Central memory CD4-positive, alpha-beta T cell (primary cell): ENCODE measurements around the gene TNNT2.

Experiments used
- DNase-seq: peaks from one replicate; pipeline ENCODE4 v3.0.0; 2022

The TNNT2 gene

GRCh38 chr1:201376107-201376463, 1.4 kb downstream of the TNNT2 start:
- no peak for DNase-seq

DNA sequence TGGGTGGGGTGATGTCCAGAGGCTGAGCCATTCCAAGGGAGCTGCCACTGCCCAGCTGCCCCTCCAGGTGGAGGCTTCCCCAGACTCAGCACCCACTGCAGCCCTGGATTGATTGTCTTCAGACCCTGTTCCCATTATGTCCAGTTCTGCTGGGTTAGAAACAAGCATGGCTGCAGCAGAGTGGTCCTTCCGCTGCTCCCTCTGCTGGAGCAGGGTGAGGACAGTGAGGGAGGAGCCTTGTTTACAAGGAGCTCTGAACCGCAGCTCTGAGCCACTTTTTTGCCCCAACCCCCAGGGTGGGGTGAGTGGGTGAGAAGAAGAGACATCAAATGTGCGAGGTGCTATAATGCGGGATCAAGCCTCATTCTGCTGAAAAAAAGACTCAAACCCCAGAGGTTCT, 2.3 kb downstream of the TNNT2 start:
- no peak for DNase-seq

DNA sequence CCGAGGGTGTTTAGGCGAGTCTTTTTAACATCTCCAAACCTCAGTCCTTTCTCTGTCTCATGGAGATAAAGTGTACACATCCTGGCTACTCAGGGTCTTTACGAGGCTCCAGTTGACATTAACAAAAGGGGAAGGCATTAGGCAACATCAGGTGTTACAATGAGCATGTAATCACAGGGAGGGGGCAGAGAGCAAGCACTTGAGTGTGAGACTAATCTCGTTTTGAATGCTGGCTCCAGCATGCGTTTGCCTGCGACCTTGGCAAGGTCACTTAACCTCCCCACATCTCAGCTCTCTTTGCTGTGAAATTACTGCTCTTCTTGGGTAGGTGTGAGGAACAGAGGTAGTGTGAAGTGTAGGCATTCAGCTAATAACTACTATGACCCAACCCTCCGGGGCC, 3.1 kb downstream of the TNNT2 start:
- no peak for DNase-seq

- no peak for DNase-seq
Measured at GRCh38 chr1:201371792-201372191, 5.7 kb downstream of the TNNT2 start.

DNA sequence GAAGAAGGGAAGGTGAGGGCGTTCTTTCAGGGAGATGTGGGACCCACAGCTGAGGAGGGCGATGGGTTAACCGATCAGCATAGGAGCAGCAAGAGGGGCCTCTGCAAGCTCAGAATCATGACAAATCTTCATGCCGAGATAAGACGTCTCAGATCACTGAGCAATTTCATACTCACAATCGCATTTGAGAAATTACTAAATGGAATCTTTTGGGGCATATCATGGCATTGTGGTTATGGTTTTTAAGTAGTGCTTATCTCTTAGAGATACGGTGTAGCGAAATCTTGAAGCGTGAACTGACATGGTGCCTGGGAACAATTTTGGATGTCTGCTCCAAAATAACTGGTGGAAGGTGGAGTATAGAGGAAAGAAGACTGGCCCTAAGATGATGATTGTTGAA, 6.2 kb downstream of the TNNT2 start:
- DNase-seq = no peak

GRCh38 chr1:201370500-201370899, 7.0 kb downstream of the TNNT2 start:
- no peak for DNase-seq

DNA sequence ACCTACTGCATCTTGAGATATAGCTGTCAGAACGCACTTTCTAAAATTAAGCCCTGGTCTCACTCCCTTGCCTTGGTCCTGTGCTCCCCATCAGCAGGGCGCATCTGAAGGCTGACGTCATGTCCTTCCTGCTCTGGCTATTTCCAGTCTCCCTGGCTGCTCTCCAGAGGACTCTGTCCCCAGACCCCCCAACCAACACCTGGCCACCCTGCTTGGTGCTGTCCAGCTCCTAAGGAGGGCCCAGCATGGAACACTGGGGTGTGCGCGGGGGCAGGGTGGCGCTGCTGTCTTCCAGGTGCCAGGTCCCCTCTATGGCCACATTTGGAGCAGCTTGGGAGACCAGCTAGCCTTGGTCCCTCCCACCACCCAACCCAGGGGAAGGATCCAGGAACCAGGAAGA, 8.3 kb downstream of the TNNT2 start:
- no peak for DNase-seq

GRCh38 chr1:201366696-201367095, 10.8 kb downstream of the TNNT2 start:
- DNase-seq = no peak

GRCh38 chr1:201365251-201365650, 12.2 kb downstream of the TNNT2 start:
- no peak for DNase-seq

GRCh38 chr1:201364808-201365105, 12.7 kb downstream of the TNNT2 start:
- DNase-seq = no peak

DNA sequence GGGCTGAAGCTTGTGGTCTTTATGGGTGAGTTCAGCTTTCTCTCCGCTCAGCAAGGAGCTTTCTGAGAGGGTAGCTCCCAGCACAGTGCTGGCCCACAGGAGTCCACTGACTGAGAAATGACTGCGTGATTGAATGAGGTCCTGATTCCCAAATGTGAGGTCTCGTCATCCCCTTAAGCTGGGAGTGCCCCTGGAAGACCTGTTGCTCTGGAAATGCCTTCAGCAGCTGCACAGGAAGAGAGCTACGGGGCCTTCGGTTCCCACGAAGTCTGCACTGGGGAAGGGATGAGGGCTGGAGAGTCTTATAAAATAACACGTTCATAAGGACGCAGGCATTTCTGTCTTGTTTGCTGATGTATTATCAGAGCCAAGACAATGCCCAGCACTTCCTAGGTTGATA, 14.0 kb downstream of the TNNT2 start:
- no peak for DNase-seq

DNA sequence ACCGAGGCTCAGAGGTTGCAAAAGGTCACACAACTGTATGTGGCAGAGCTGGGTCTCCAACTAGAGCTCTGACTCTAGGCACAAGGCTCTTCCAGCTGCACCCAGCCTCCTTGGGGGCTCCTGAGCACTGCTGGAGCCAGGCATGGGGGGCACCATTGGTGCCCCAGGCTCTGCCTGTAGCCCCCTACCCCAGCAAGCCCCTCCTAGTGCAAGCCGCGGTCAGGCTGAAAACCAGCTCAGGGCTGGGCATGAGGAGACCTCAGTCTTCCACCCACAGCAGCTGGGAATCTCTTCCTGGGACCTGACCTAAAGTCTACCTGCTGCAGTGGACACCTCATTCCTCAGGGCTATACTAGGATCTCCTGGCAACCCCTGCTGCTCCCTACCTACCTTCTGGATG, 14.6 kb downstream of the TNNT2 start:
- no peak for DNase-seq

DNA sequence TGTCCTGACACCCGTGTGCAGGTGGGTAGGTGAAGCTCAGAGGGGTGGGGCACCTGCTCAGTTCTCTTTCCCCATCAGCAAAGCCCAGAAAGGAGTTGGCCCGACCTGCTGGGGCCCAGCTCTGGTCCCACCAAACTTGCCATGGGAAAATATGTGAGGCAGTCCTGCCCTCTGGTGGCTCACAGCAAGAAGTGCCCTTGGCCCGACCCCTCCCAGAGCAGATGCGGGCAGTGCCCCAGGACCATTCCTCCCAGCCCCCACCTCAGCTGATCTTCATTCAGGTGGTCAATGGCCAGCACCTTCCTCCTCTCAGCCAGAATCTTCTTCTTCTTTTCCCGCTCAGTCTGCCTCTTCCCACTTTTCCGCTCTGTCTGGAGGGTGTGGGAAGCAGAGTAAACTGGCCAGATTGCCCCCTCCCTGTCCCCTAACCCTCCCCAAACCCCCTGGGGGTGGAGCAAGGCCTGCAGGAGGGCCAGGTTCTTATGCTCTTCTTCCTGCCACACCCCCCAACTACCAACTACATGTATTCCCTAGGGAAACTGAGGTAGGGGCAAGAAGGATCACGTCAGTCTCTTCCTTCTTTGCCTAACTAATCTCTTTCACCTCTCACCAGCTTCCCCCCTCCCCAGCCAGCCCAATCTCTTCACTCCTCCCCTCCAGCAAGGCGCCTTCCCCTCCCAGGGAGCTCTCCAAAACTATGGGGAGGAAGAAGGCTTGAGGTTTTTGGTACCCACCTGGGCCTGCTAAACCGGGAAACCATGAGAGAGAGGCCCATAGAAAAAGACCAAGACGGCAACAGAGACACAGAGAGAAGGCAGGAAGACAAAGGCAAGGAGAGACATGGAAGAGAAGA, 15.6 kb downstream of the TNNT2 start:
- DNase-seq = no peak

GRCh38 chr1:201360901-201361651, 16.4 kb downstream of the TNNT2 start:
- DNase-seq = no peak

- DNase-seq = no peak
Measured at GRCh38 chr1:201360486-201360885, 17.0 kb downstream of the TNNT2 start.

DNA sequence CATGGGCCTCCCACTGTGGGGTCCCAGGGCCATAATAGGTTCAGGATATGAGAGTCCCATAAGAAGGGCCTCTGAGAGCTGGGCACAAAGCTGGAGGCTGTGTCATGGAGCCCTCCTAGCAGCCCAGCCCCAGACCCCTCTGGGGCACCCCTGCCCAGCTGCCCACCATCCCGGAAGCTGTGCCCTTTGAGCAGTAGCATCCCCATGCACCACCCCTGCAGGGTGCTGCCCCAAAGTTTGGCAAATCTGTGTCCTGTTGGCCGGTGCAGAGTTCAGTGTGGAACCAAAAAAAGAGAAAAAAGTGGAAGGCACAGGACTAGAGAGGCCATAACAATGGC, 17.6 kb downstream of the TNNT2 start:
- no peak for DNase-seq

DNA sequence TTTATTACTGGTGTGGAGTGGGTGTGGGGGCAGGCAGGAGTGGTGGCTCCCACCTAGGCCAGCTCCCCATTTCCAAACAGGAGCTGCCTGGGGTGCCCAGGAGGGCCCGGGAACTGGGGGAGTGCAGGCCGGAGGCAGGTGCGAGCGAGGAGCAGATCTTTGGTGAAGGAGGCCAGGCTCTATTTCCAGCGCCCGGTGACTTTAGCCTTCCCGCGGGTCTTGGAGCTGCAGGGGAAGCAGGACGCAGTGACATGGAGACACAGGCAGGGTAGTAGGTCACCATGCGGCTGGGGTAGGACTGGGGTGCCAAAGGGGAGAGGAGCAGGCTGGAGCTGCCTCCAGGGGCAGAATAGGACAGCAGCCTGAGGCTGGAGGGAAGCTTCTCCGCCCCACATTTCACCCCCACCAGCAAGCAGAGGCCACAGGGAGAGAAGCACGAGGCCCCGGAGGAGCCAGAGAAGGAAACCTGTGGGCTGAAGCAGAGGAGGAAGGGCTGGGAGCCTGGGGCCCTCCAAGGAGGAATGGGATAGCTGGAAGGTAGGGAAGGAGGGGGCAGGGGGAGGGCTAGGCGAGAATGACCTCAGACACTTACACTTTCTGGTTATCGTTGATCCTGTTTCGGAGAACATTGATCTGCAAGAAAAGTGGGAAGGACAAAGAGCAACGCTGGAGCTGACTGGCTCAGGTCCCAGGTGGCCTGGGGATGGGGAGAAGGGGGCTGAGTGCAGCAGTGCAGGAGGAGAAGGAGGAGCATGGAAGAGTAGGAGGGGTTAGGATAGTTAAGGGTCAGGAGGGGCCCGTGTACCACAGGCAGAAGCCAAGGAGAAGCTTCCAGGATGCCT, 18.2 kb downstream of the TNNT2 start:
- no peak for DNase-seq

DNA sequence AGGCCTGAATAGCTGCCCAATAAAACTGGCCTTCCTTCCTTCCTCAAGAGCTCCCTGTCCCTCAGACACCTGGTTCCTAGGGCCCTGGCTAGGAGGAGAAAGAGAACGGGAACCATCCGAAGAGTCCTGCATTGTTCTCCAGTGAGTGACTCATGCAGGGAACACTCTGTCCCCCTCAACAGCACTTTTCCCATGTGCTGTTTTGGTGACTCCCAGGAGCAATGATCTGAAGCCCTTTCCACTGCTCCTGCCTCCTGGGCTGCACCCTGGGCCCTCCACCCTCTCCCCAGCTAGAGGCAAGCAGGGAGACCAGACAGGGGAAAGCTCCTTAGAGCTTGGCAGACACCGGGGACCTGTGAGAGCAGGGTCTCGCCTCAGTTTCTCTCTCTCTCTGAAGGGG, 18.9 kb downstream of the TNNT2 start:
- DNase-seq = no peak

DNA sequence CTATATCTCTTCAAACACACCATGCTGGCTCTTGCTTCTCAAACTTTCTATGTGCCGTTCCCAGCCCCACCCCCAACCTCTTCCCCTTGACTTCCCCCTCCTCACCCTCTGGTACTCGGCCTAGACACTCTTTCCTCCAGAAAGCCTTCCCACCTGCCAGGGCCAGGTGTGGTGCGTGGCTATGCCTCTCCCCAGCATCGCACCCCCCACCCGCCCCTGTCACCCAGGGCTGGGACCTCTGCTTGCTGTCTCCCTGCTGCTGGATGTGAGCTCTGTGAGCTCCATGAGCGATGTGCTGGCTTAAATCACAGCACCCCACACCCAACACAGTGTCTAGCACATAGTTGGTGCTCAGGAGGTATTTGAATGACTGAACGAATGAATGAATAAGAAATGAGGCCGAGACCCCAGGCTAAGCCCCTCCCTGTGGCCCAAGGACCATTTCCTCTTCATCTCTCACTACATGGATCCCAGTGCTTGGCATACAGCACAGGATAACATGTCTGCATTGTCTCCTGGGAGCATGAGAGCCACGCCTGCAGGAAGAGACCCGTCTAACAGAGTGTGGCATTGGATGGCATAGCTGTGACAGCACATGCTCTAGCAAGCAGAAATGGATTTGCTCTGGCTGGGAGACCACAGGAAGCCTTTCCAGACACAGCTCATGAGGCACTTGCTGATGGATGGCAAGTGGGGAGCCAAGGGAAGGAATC, 19.7 kb downstream of the TNNT2 start:
- no peak for DNase-seq

DNA sequence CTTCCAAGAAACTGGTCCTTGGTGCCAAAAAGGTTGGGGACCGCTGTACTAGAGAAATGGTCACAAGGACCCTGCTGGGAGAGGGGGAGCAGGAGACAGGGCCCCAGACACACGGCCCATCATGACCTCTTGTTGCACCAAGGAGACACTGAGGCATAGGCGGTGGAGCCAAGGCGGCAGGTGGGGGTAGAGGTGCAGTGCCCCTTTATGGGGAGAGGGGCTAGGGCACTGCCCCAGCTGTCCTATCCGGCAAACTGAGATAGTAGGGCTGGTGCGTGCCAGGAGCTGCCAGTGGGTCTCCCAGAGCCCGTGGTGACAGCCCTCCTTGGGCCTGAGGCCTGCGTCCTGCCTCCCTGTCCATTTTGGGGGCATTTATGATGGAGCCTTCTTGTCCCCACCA, 20.3 kb downstream of the TNNT2 start:
- DNase-seq = no peak

GRCh38 chr1:201356701-201357100, 20.8 kb downstream of the TNNT2 start:
- DNase-seq = no peak

- no peak for DNase-seq
Measured at GRCh38 chr1:201356236-201356635, 21.2 kb downstream of the TNNT2 start.

GRCh38 chr1:201355471-201355870, 22.0 kb downstream of the TNNT2 start:
- no peak for DNase-seq
